Hepatocyte (in vitro differentiated cells): ENCODE data around the gene PLEKHB2. TPM values are rescaled to one million over a fixed set of nuclear protein-coding genes. Genes with fewer than 3 reads are reported as not detected.
"Not testable (repeated sequence)": the region's sequence is repeated elsewhere in the genome, so short reads cannot be mapped to it uniquely, and the experiment has no call there.

Experiments
- DNase-seq: peaks from one replicate; pipeline ENCODE4 v3.0.0-alpha.2; 2016; ENCODE audit warnings: low spot score
- H2AFZ ChIP-seq: fragments of 200-600 bp; sonication (generic); 2 replicates; pipeline ENCODE4 v1.6.0; 2016; ENCODE audit warnings: antibody characterized with exemption, mild to moderate bottlenecking
- H3K27ac ChIP-seq: fragments of 200-600 bp; sonication (generic); 2 replicates; pipeline ENCODE4 v1.5.1; 2016; ENCODE audit warnings: mild to moderate bottlenecking
- H3K27me3 ChIP-seq: fragments of 200-600 bp; sonication (generic); 2 replicates; pipeline ENCODE4 v1.6.1; 2016
- H3K36me3 ChIP-seq: fragments of 200-600 bp; sonication (generic); replicated peaks from 2 replicates; pipeline ENCODE4 v1.5.1; 2016; ENCODE audit warnings: low read depth; ENCODE audit not compliant: insufficient read depth
- H3K4me1 ChIP-seq: fragments of 200-600 bp; sonication (generic); 2 replicates; pipeline ENCODE4 v1.5.1; 2016; ENCODE audit warnings: mild to moderate bottlenecking, moderate library complexity; ENCODE audit not compliant: insufficient read depth
- H3K4me2 ChIP-seq: fragments of 200-600 bp; sonication (generic); 2 replicates; pipeline ENCODE4 v1.6.0; 2016
- H3K4me3 ChIP-seq: fragments of 200-600 bp; sonication (generic); 2 replicates; pipeline ENCODE4 v1.5.1; 2016; ENCODE audit warnings: mild to moderate bottlenecking
- H3K79me2 ChIP-seq: fragments of 200-600 bp; sonication (generic); 2 replicates; pipeline ENCODE4 v1.6.0; 2017; ENCODE audit warnings: mild to moderate bottlenecking
- H3K9me2 ChIP-seq: fragments of 200-600 bp; sonication (generic); replicated peaks from 2 replicates; pipeline ENCODE4 v1.6.0; 2017; ENCODE audit warnings: mild to moderate bottlenecking; ENCODE audit not compliant: insufficient read depth
- H3K9me3 ChIP-seq: fragments of 200-600 bp; sonication (generic); 2 replicates; pipeline ENCODE4 v1.5.1; 2016; ENCODE audit warnings: low read depth, mild to moderate bottlenecking
- H4K20me1 ChIP-seq: fragments of 200-600 bp; sonication (generic); 2 replicates; pipeline ENCODE4 v1.6.0; 2016; ENCODE audit warnings: mild to moderate bottlenecking; ENCODE audit not compliant: insufficient read depth, poor library complexity, severe bottlenecking
- EZH2 ChIP-seq: fragments of 200-600 bp; sonication (generic); IDR thresholded peaks from 2 replicates; pipeline ENCODE4 v1.6.1; 2016; ENCODE audit warnings: antibody characterized with exemption, mild to moderate bottlenecking, borderline replicate concordance
- EZH2phosphoT487 ChIP-seq: fragments of 200-600 bp; sonication (generic); IDR thresholded peaks from one replicate; pipeline ENCODE4 v1.6.1; 2018; ENCODE audit warnings: antibody characterized with exemption, mild to moderate bottlenecking, low read depth, moderate library complexity; ENCODE audit not compliant: unreplicated experiment, severe bottlenecking
- WGBS: methylation state at CpG from one replicate; pipeline ENCODE4 v1.1.6; 2016; ENCODE audit warnings: low lambda C conversion rate; ENCODE audit errors: missing lambda C conversion rate; 5-methylcytosine and 5-hydroxymethylcytosine counted together
- polyA plus RNA-seq: library from polyadenylated mRNA; unstranded; fragments of >200 nt; fragmentation: Nextera tagmentation; extraction: Ambion mirVana; gene quantifications from 2 replicates; pipeline ENCODE4 v1.2.1, GENCODE V29; 2016
- total RNA-seq: library from RNA; depleted of rRNA; stranded (reverse); fragments of >200 nt; gene quantifications from 2 replicates; pipeline ENCODE4 v1.2.3, GENCODE V29; 2014
- TF ChIP-seq, protein P1 (sequence below): fragments of 200-600 bp; sonication (generic); IDR thresholded peaks from 2 replicates; pipeline ENCODE4 v1.5.1; 2016; ENCODE audit warnings: antibody characterized with exemption, mild to moderate bottlenecking; ENCODE audit not compliant: poor library complexity

Gene PLEKHB2
- total and polyA plus RNA-seq, 2 experiments from 2014 or later = 54.0 to 90.4 TPM

DNA sequence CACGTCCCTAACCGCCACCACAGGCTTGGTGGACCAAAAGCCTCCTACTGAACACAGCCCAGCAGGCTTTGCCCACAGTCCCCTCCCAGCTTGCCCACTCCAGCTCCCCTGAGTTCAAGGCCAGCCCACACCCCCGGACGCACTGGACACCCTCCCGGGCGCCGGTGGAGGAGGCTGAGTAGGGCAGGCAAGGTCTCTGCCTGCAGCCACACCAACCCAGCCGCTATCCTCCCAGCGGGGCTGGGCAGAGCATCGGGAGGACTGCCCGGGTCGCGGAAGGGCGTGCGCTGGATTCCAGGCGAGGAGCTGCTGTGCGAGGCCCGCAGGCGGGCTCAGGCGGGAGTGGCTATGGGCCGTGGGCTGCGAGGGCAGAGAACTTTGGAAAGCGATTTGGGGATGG lies 49.5 kb downstream of the PLEKHB2 start:
- Histone ChIP-seq H3K9me2 (no peaks in the 10 kb centered on the region), H3K27ac (no peak overlapping the region), H3K4me1 (no peaks in the 10 kb centered on the region), H2AFZ (no peak overlapping the region), H3K27me3 (no peaks in the 10 kb centered on the region), H3K4me2 (no peak overlapping the region), H4K20me1 (no peaks in the 10 kb centered on the region), H3K4me3 (no peak overlapping the region), H3K9me3 (no peaks in the 10 kb centered on the region), H3K79me2 (no peaks in the 10 kb centered on the region), H3K36me3 (no peaks in the 10 kb centered on the region)
- DNase-seq = no peak
- WGBS = 93% methylated on average over 22 of the region's 23 CpGs
- TF ChIP-seq, protein P1, sequence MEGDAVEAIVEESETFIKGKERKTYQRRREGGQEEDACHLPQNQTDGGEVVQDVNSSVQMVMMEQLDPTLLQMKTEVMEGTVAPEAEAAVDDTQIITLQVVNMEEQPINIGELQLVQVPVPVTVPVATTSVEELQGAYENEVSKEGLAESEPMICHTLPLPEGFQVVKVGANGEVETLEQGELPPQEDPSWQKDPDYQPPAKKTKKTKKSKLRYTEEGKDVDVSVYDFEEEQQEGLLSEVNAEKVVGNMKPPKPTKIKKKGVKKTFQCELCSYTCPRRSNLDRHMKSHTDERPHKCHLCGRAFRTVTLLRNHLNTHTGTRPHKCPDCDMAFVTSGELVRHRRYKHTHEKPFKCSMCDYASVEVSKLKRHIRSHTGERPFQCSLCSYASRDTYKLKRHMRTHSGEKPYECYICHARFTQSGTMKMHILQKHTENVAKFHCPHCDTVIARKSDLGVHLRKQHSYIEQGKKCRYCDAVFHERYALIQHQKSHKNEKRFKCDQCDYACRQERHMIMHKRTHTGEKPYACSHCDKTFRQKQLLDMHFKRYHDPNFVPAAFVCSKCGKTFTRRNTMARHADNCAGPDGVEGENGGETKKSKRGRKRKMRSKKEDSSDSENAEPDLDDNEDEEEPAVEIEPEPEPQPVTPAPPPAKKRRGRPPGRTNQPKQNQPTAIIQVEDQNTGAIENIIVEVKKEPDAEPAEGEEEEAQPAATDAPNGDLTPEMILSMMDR = no peak
- TF ChIP-seq EZH2phosphoT487 (no peak), EZH2 (no peak)

DNA sequence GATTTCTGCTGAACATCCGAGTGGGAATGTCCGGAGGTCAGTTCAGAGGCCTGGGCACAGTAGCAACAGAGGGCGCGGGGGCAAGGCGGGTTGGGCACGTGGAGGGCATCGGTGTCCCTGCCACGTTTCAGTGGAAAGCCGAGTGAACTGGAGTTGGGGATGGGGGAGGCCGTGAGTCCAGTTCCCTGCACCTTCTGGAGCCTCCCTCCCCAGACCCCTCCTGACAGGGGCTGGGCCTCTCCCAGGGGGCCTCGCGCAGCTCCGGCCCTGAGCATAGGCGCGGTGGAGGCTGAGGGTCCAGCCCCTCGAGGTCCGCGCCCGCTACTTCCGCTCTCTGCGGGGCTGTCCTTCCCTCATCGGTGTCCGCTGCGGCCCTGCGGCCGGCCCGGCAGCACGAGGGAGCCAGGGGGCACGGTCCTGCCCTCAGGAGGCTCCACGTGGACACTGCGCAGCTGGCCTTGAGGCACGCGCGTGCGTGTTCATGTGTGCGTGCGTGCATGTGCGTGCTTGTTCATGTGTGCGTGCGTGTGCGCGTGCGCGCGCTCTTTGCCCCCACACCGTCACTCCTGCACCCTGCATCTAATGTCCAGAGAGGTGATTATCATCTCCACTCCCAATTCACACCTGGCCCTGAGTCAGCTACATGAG lies 50.2 kb downstream of the PLEKHB2 start:
- TF ChIP-seq EZH2phosphoT487 = no peak
- no peak for TF ChIP-seq EZH2
- TF ChIP-seq, protein P1 = no peak
- Histone ChIP-seq H3K4me3 (no peak overlapping the region), H4K20me1 (no peaks in the 10 kb centered on the region), H2AFZ (no peak overlapping the region), H3K9me3 (no peaks in the 10 kb centered on the region), H3K4me1 (no peaks in the 10 kb centered on the region), H3K27me3 (no peaks in the 10 kb centered on the region), H3K9me2 (no peaks in the 10 kb centered on the region), H3K4me2 (no peak overlapping the region), H3K36me3 (no peaks in the 10 kb centered on the region), H3K79me2 (no peaks in the 10 kb centered on the region), H3K27ac (no peak overlapping the region)
- WGBS = 98% methylated on average over 35 of the region's 46 CpGs
- no peak for DNase-seq

DNA sequence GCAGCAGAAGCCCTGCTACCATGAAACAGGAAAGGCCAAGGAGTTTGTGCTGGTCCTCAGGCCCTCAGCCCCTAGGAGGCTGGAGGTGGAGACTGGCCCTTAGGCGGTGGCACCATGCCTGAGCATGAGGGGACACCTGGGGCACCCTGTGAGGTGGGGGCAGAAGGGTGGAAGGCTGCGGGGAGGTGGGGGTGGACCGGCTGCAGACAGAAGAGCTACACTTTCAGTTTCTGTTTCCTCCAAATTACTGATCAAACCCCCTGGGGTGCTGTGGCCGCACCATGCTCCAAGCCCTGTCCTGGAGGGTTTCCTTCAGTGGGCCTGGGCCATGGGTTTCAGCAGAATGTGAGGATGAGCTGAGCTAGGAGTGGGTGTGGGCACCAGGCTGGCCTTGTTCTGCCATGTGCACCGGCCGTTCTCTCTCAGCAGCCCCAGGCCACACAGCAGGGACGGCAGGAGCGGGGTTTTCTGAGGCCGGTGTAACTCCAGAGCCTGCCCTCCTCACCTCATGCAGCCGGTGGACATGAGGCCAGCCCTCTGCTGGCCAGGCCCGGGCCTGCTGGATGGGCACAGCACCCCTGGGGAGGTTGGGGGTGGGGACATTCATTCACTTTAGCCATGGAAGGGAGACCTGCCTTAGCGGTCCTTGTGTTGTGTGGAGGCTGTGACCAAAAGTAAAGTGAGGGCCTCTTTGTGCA lies 51.5 kb downstream of the PLEKHB2 start:
- Histone ChIP-seq H2AFZ (no peak overlapping the region), H3K27ac (no peak overlapping the region), H4K20me1 (no peaks in the 10 kb centered on the region), H3K79me2 (no peaks in the 10 kb centered on the region), H3K4me1 (no peaks in the 10 kb centered on the region), H3K9me2 (no peaks in the 10 kb centered on the region), H3K9me3 (no peaks in the 10 kb centered on the region), H3K4me2 (no peak overlapping the region), H3K36me3 (no peaks in the 10 kb centered on the region), H3K4me3 (no peak overlapping the region), H3K27me3 (no peaks in the 10 kb centered on the region)
- WGBS = 80% methylated on average over 12 of the region's 12 CpGs
- DNase-seq = no peak
- TF ChIP-seq EZH2 = no peak
- TF ChIP-seq, protein P1 = no peak
- TF ChIP-seq EZH2phosphoT487 = no peak

DNA sequence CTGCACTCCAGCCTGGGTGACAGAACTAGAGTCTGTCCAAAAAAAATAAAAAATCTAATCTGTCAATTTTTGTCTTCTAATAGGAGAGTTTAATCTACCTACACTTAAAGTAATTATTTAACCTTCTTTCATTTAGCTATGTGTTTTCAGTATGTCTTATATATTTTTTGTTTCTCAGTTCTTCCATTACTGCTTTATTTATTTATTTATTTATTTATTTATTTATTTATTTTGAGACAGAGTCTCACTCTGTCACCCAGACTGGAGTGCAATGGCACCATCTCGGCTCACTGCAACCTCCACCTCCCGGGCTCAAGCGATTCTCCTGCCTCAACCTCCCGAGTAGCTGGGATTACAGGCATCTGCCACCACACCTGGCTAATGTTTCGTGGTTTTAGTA lies 60.4 kb downstream of the PLEKHB2 start:
- not testable (repeated sequence) for DNase-seq, H3K9me2 ChIP-seq, H2AFZ ChIP-seq, H3K4me3 ChIP-seq, H3K36me3 ChIP-seq, H3K4me1 ChIP-seq, H3K27ac ChIP-seq, H3K79me2 ChIP-seq, H3K4me2 ChIP-seq, H3K9me3 ChIP-seq, H4K20me1 ChIP-seq, H3K27me3 ChIP-seq
- 92% methylated on average over 5 of the region's 5 CpGs for WGBS
